NCI-H2081 (cell line): ENCODE measurements around the gene FHDC1.

Experiments
- DNase-seq, 2 experiments: peaks; one replicate each; lab custom pipeline; 2025; lab: John Stamatoyannopoulos, UW

The FHDC1 gene

GRCh38 chr4:152957437-152958171 lies 21.5 kb downstream of the FHDC1 start:
- DNase-seq, result no peak

DNA sequence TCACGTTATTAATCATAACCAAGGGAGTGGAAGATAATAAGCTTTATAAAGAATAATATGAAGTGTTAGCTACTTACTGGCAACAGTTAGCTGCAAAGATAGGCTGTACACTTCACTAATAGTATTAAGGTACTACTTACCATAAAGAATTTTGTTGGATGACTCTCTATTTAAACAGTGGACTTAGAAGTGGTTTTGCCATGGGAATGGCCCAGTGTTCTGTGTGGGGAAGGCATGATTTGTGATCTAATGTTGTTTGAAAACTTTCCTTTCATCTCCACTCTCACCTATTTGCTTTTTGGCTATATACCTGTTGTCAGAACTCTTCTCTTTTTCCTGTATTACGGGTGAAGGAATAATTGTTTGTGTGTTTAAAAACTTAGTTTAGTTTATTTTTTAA lies 23.0 kb downstream of the FHDC1 start:
- DNase-seq, result no peak

GRCh38 chr4:152960082-152960481 lies 24.0 kb downstream of the FHDC1 start:
- DNase-seq, result no peak

GRCh38 chr4:152961014-152961772 lies 25.1 kb downstream of the FHDC1 start:
- no peak for DNase-seq

DNA sequence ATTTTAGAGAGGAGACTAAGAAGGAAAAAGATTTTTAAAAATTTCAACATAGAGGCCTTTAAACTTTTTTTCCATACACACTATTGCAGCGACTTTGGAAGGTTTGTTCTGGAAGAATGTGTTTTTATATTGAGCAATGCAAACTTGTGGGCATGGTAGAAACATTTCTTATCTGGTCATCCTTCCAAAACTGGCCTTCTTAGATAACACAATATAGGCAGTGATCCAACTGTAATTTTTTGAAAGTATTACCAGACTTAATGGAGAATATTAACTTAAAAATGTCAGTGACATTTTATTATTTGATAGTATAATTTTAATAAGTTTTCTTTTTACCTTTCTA lies 25.6 kb downstream of the FHDC1 start:
- DNase-seq, result no peak

- DNase-seq, result no peak
These were observed 26.0 kb downstream of the FHDC1 start for GRCh38 chr4:152962150-152962549.

DNA sequence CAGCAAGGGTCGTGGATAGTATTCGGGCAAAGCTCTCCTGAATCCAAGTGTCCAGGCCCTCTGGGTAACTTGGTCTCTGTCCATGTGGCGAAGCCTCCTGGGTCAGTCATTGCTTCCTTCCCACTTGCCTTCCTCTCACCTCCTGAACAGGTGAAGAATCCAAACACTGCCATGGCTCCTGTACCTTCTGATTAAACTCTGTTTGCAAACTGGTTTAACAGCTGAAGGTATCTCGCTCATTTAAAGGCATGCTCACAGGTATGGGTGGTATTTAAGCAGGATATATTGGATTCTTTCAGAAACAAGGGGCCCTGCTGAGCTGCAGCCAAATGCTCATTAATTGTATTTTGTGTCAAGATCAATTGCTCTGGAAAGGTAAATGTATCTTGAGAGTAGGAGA lies 28.2 kb downstream of the FHDC1 start:
- no peak for DNase-seq

GRCh38 chr4:152965611-152966010 lies 29.5 kb downstream of the FHDC1 start:
- no peak for DNase-seq

DNA sequence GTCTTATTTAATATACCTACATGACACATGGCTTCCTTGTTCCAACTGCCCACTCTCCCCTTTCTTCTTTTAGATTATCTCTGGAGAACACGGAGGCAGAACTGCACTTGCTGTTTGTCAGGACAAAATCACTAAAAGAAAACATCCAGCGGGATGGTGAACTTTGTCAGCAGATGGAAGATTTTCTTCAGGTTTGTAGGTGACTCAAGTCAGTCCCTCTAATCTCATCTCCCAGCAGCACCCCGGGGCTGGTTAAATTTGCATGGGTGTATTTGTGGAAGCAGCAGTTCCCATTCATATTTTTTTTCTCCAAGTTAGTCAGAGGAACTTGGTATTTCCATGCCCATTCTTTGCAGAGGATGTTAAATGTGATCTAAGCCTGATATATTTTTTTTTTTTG lies 31.8 kb downstream of the FHDC1 start:
- no peak for DNase-seq

DNA sequence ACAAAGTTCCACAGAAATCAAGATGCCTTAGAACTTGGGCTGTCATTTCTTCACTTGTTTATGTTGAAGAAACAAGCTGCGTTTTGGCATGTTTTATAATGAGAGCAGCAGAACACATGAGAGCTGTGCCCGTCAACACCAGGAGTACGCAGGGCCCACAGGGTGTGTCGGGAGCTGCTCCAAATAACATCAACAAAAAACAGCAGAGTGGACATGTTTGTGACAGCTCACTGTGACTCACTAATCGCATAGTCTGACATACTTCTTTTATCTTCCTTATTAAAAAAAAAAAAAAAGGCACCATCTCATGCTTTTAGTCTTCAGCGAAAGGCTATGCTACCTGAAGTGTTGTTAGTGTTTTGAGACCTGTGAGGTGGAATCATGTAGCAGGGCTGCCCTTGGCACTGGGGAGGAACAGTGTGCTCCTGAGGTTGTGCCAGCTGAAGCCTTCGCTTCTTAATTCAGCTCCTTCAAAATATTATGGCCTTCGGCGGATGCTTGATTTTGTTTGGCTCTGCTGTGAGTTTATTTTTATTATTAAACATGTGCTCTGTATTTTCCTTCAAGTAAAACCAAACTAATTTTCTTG lies 32.8 kb downstream of the FHDC1 start:
- no peak for DNase-seq

DNA sequence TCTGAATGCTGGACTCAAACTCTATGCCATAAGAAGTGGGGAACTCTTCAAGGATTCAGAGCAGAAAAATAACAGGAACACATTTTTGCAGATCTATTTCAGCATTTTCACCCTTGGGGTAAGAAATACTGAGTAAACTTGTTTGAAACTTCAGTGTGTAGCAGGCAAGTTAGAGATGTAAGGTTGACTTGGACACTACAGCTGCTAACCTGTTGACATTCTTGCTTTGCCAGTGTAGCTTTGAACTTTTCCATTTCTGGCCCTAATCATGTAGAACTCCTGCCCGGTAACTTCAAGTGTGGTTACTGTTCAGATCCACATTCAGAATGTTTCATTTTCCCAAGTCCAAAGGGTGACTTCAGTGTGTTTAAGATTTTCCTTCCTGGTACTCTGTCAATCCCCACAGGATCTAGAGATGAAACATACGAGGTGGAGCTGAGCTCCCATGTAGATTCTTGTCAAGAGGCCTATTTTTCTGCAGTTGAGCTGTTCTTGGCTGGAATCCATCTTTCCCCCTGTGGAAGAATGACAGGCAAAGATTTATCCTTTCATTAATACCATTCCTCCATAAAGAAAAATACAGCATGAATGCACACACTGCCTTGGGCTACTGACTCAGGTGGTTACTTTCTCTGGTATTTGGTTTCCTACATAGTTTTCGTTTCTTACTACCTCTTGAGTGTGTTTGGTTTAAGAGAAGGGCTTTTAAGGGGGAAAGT lies 34.1 kb downstream of the FHDC1 start:
- DNase-seq, result no peak

DNA sequence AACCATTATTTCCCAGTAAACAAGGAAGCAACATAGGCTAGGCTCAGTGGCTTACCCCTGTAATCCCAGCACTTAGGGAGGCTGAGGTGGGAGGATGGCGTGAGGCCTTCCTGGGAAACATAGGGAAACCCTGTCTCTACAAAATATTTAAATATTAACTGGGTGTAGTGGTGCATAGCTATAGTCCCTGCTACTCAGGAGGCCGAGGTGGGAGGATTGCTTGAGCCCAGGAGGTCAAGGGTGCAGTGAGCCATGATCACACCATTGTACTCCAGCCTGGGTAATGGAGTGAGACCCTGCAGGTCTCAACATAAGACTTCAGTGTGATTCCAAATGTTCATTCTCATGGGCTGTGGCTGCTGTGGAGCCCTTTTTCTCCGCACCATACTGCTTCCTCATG lies 34.9 kb downstream of the FHDC1 start:
- no peak for DNase-seq

GRCh38 chr4:152972821-152973628 lies 36.9 kb downstream of the FHDC1 start:
- no peak for DNase-seq

DNA sequence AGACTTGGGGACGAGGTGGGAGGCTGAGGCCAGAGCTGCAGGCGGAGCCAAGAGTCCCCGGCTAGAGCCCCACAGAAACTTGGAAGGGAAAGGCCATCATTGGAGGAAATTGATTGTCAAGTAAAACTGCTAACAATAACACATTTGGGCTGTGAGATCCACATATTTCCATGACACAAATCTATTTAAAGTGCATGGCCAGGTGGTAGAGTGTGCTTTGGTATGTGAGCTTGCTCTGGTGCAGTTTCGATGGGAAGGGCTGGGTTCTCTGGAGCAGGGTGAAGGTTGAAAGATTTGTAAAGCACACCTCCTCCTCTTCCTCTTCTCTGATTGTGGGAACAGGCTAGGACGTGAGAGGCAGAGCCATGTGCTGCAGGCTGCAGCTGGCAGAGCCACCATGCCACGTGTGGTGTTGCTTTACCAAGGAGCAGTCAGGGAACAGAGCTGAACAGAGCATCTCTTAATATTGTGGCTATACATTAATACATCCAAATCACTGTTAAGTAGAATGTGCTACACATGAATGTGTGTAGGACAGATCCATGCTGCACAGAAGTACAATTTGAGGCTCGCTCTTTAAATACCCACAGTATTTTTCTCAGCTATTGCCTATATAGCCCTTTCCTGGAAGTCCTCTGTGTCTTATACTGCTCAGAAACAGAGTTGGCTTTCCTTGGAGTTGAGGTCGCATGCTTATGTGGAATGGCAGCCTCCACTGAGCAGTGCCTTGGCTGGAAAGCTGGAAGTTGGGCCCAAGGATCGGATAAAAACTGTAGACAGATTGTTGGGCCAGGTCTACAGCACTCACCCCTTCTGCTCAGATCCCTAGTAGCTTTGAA lies 37.7 kb downstream of the FHDC1 start:
- no peak for DNase-seq

- DNase-seq, result no peak
These were observed 38.6 kb downstream of the FHDC1 start for GRCh38 chr4:152974468-152975379.

- DNase-seq, result no peak
These were observed 39.5 kb downstream of the FHDC1 start for GRCh38 chr4:152975380-152976211.

- no peak for DNase-seq
These were observed 40.2 kb downstream of the FHDC1 start for GRCh38 chr4:152976212-152976761.

DNA sequence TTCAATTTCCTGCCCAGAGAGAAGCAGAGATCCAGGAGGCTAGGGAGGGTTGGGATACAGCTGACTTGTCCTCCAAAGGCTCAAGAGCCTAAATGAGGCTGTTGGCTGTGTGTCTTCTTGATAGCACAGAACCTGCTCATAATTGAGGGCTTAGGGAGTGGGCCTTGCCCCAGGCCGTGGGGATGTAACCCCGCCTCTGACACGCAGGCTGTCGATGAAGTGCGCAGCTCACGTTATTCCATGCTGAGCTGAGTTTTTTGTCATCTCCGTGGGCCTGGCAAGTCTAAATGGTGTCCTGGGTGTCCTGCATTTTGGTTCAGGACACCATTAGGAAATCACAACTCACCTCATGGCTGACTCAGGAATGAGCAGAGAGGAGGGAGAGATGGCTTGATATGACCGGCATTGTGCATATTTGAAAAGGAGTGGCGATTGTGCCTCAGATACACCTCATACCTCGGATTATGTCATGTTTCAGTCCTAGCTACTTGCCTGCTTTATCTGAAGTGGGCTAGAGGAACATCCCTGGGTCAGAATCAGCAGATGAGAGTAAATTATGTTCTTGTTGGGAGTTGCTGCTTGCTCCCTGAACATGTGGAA lies 43.7 kb downstream of the FHDC1 start:
- no peak for DNase-seq
